Neural progenitor cell (in vitro differentiated cells): ENCODE data around the gene USP49. TPM values are rescaled to one million over a fixed set of nuclear protein-coding genes. Genes with fewer than 3 reads are reported as not detected.

Source experiments
- DNase-seq: peaks from one replicate; pipeline ENCODE4 v3.0.0-alpha.2; 2016; ENCODE audit warnings: low spot score
- H2AFZ ChIP-seq: fragments of 200-600 bp; sonication (generic); replicated peaks from 2 replicates; pipeline ENCODE4 v1.6.1; 2016; ENCODE audit warnings: antibody characterized with exemption
- H3F3A ChIP-seq: fragments of 200-600 bp; sonication (generic); 2 replicates; pipeline ENCODE4 v1.6.1; 2016; ENCODE audit warnings: antibody characterized with exemption, low read depth
- H3K27ac ChIP-seq: fragments of 200-600 bp; sonication (generic); 2 replicates; pipeline ENCODE4 v1.5.1; 2016; ENCODE audit warnings: mild to moderate bottlenecking
- H3K27me3 ChIP-seq: fragments of 200-600 bp; sonication (generic); 2 replicates; pipeline ENCODE4 v1.6.1; 2016; ENCODE audit warnings: mild to moderate bottlenecking, moderate library complexity
- H3K36me3 ChIP-seq: fragments of 200-600 bp; sonication (generic); 2 replicates; pipeline ENCODE4 v1.5.1; 2016
- H3K4me1 ChIP-seq: fragments of 200-600 bp; sonication (generic); 2 replicates; pipeline ENCODE4 v1.6.1; 2016; ENCODE audit warnings: mixed run types
- H3K4me2 ChIP-seq: fragments of 200-600 bp; sonication (generic); 2 replicates; pipeline ENCODE4 v1.6.1; 2016
- H3K4me3 ChIP-seq: fragments of 200-600 bp; sonication (generic); 2 replicates; pipeline ENCODE4 v1.5.1; 2016
- H3K79me2 ChIP-seq: fragments of 200-600 bp; sonication (generic); 2 replicates; pipeline ENCODE4 v1.6.1; 2016; ENCODE audit warnings: low read depth
- H3K9ac ChIP-seq: fragments of 200-600 bp; sonication (generic); 2 replicates; pipeline ENCODE4 v1.6.1; 2016
- H3K9me3 ChIP-seq: fragments of 200-600 bp; sonication (generic); 2 replicates; pipeline ENCODE4 v1.5.1; 2016; ENCODE audit warnings: low read depth
- H4K20me1 ChIP-seq: fragments of 200-600 bp; sonication (generic); 2 replicates; pipeline ENCODE4 v1.6.1; 2016; ENCODE audit warnings: low read depth
- H3K27ac Mint-ChIP-seq: 3 replicates; pipeline ENCODE4 v1.8.0; 2021; ENCODE audit warnings: mixed read lengths
- H3K27me3 Mint-ChIP-seq: 2 replicates; pipeline ENCODE4 v1.8.0; 2022; ENCODE audit warnings: low read depth, mild to moderate bottlenecking, inconsistent platforms, moderate library complexity, mixed read lengths; ENCODE audit not compliant: insufficient read depth
- H3K36me3 Mint-ChIP-seq: 3 replicates; pipeline ENCODE4 v1.8.0; 2021; ENCODE audit warnings: mixed read lengths
- H3K4me1 Mint-ChIP-seq: 3 replicates; pipeline ENCODE4 v1.8.0; 2021; ENCODE audit warnings: mixed read lengths
- H3K4me3 Mint-ChIP-seq: 3 replicates; pipeline ENCODE4 v1.8.0; 2021; ENCODE audit warnings: mild to moderate bottlenecking, moderate library complexity, mixed read lengths
- H3K9me3 Mint-ChIP-seq: 3 replicates; pipeline ENCODE4 v1.8.0; 2020; ENCODE audit warnings: mixed read lengths
- EZH2 ChIP-seq: fragments of 200-600 bp; sonication (generic); IDR thresholded peaks from 2 replicates; pipeline ENCODE4 v1.6.1; 2017; ENCODE audit warnings: antibody characterized with exemption, mild to moderate bottlenecking, moderate library complexity
- EZH2phosphoT487 ChIP-seq: fragments of 200-600 bp; sonication (generic); IDR thresholded peaks from 2 replicates; pipeline ENCODE4 v1.6.1; 2017; ENCODE audit warnings: antibody characterized with exemption
- small RNA-seq: library from RNA; depleted of rRNA; stranded (forward); fragments of <200 nt; gene quantifications from one replicate; pipeline ENCODE3, GENCODE V24; 2015
- total RNA-seq: library from RNA; depleted of rRNA; stranded (reverse); fragments of >200 nt; gene quantifications from 2 replicates; pipeline ENCODE4 v1.2.3, GENCODE V29; 2015; ENCODE audit warnings: low replicate concordance
- TF ChIP-seq, protein P1 (sequence below): fragments of 200-600 bp; sonication (generic); IDR thresholded peaks from 2 replicates; pipeline ENCODE4 v1.5.1; 2017; ENCODE audit warnings: antibody characterized with exemption, mild to moderate bottlenecking

The USP49 gene
- total RNA-seq, 1 donor from 2014 or later, result 25.0 TPM

DNA sequence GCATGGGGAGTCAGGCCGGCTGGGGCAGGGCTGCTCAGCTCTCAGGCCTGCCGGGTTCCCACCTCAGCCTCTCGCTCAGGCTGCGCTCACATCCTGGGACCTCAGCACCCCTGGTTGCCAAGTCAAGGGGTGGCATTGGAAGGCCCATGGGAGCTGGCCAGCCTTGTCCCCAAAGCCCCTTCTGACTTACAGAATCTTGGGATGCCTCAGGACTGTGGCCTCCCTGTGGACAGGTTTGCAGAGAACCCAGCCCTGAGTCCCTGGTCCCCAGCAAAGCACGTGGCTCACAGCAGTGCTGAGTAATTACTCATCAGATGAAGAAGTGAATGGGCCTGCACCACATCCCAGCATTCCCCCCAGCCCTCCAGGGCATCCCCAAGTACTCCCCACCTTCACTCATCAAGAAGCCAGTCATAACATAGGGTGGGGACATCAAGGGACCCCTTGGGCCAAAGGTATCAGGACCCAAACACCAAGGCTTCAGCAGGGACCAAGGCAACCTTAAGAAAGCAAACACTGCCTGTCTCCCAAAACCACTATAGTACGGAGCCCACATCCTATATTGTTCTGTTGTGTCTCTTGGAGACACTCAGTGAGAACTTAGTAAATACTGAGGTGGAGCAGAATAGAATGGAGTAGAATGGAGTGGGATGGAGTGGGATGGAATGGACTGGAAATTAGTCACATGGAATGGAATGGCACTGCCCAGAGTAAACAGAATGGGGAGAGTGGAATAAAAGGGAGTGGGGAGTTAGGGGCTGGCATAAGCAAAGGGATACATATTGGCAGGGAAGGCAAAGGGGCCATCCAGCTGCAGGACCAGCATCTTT, 151.6 kb downstream of the USP49 start:
- H3K27me3 ChIP-seq, result no peaks in the 10 kb centered on the region
- no peak overlapping the region for H3K4me2 ChIP-seq
- H3K36me3 Mint-ChIP-seq, result no peaks in the 10 kb centered on the region
- H3K9ac ChIP-seq, result no peak overlapping the region
- no peak overlapping the region for H3K4me3 Mint-ChIP-seq
- peak overlapping the region; percentile 17 for H3K27ac Mint-ChIP-seq
- no peak overlapping the region for H3K4me3 ChIP-seq
- H3K79me2 ChIP-seq, result no peaks in the 10 kb centered on the region
- no peak overlapping the region for H2AFZ ChIP-seq
- DNase-seq, result no peak
- H3K4me1 ChIP-seq, result peaks cover 4% of the 10 kb centered on the region
- H3K27me3 Mint-ChIP-seq, result peaks cover 6% of the 10 kb centered on the region
- H3K9me3 ChIP-seq, result no peaks in the 10 kb centered on the region
- no peaks in the 10 kb centered on the region for H4K20me1 ChIP-seq
- no peak overlapping the region for H3K27ac ChIP-seq
- H3K9me3 Mint-ChIP-seq, result no peaks in the 10 kb centered on the region
- no peaks in the 10 kb centered on the region for H3K36me3 ChIP-seq
- TF ChIP-seq, protein P1, sequence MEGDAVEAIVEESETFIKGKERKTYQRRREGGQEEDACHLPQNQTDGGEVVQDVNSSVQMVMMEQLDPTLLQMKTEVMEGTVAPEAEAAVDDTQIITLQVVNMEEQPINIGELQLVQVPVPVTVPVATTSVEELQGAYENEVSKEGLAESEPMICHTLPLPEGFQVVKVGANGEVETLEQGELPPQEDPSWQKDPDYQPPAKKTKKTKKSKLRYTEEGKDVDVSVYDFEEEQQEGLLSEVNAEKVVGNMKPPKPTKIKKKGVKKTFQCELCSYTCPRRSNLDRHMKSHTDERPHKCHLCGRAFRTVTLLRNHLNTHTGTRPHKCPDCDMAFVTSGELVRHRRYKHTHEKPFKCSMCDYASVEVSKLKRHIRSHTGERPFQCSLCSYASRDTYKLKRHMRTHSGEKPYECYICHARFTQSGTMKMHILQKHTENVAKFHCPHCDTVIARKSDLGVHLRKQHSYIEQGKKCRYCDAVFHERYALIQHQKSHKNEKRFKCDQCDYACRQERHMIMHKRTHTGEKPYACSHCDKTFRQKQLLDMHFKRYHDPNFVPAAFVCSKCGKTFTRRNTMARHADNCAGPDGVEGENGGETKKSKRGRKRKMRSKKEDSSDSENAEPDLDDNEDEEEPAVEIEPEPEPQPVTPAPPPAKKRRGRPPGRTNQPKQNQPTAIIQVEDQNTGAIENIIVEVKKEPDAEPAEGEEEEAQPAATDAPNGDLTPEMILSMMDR, result no peak
- H3K4me1 Mint-ChIP-seq, result peaks cover 2% of the 10 kb centered on the region
- no peaks in the 10 kb centered on the region for H3F3A ChIP-seq

- TF ChIP-seq, protein P1, result no peak
- TF ChIP-seq EZH2phosphoT487, result no peak
- TF ChIP-seq EZH2, result no peak
- H3K9me3 Mint-ChIP-seq, result no peaks in the 10 kb centered on the region
- no peaks in the 10 kb centered on the region for H3K9me3 ChIP-seq
- H3K36me3 ChIP-seq, result no peaks in the 10 kb centered on the region
- no peaks in the 10 kb centered on the region for H3K79me2 ChIP-seq
- H3K27me3 Mint-ChIP-seq, result peaks cover 6% of the 10 kb centered on the region
- no peaks in the 10 kb centered on the region for H3K36me3 Mint-ChIP-seq
- no peaks in the 10 kb centered on the region for H4K20me1 ChIP-seq
- H3K4me3 ChIP-seq, result no peak overlapping the region
- H3F3A ChIP-seq, result no peaks in the 10 kb centered on the region
- peaks cover 4% of the 10 kb centered on the region for H3K4me1 ChIP-seq
- H3K4me1 Mint-ChIP-seq, result peaks cover 2% of the 10 kb centered on the region
- H2AFZ ChIP-seq, result no peak overlapping the region
- H3K27ac ChIP-seq, result no peak overlapping the region
- H3K27ac Mint-ChIP-seq, result no peak overlapping the region
- H3K9ac ChIP-seq, result no peak overlapping the region
- peak overlapping the region; percentile 31 for H3K4me3 Mint-ChIP-seq
- no peak overlapping the region for H3K4me2 ChIP-seq
- no peaks in the 10 kb centered on the region for H3K27me3 ChIP-seq
- no peak for DNase-seq
Measured at GRCh38 chr6:41741625-41742490, 153.3 kb downstream of the USP49 start.

GRCh38 chr6:41740366-41741162, 154.6 kb downstream of the USP49 start:
- Histone ChIP-seq H3K27ac (no peak overlapping the region), H3K36me3 (no peaks in the 10 kb centered on the region), H2AFZ (no peak overlapping the region), H4K20me1 (no peaks in the 10 kb centered on the region), H3K79me2 (no peaks in the 10 kb centered on the region), H3F3A (peaks cover 12% of the 10 kb centered on the region), H3K4me3 (no peak overlapping the region), H3K27me3 (no peaks in the 10 kb centered on the region), H3K4me1 (peaks cover 13% of the 10 kb centered on the region), H3K9me3 (no peaks in the 10 kb centered on the region), H3K4me2 (no peak overlapping the region), H3K9ac (no peak overlapping the region)
- Mint-ChIP-seq H3K27ac (no peak overlapping the region), H3K36me3 (no peaks in the 10 kb centered on the region), H3K9me3 (no peaks in the 10 kb centered on the region), H3K27me3 (peaks cover 6% of the 10 kb centered on the region), H3K4me1 (peaks cover 14% of the 10 kb centered on the region), H3K4me3 (no peak overlapping the region)
- TF ChIP-seq, protein P1, result no peak
- TF ChIP-seq EZH2phosphoT487 (no peak), EZH2 (no peak)
- no peak for DNase-seq

Small RNAs within 50 kb of the gene (small RNA-seq; reads per million reads assigned to genes)
- gene AL365205.2 (not detected), gene AL365205.3 (not detected), gene RF00019 (not detected), gene RF00393 (not detected)

Other genes with a start within 250 kb of the USP49 start
- 0.13 and 0.46 TPM in 2 replicates for gene TFEB, start 159.8 kb downstream of the USP49 start, total RNA-seq
- gene PGC, start 148.0 kb downstream of the USP49 start, total RNA-seq, result not detected in 2 replicates
- 1.9 and 5.3 TPM in 2 replicates for gene FRS3, start 115.5 kb downstream of the USP49 start, total RNA-seq
- gene PRICKLE4, start 114.6 kb downstream of the USP49 start, total RNA-seq, result 1.1 TPM in 1 of 2 replicates, not detected in the other
- 177 and 182 TPM in 2 replicates for gene TOMM6, start 107.7 kb downstream of the USP49 start, total RNA-seq
- 29.4 and 31.4 TPM in 2 replicates for gene MED20, start 25.8 kb upstream of the USP49 start, total RNA-seq
- gene BYSL, start 26.1 kb upstream of the USP49 start, total RNA-seq, result 11.5 and 31.7 TPM in 2 replicates
- gene CCND3, start 46.4 kb upstream of the USP49 start, total RNA-seq, result 7.6 and 16.2 TPM in 2 replicates
- 38.0 and 43.8 TPM in 2 replicates for gene TAF8, start 155.1 kb upstream of the USP49 start, total RNA-seq
- gene C6orf132, start 247.2 kb upstream of the USP49 start, total RNA-seq, result 1.2 and 1.8 TPM in 2 replicates